ENCODE measurements around the gene TRPM3.

Gene TRPM3

GRCh38 chr9:70580606-70581195 is 540.7 kb downstream of the TRPM3 start:
- no peak for DNase-seq (ENCODE audit: low read depth in 2 of 2)

- DNase-seq (ENCODE audit: low read depth in 2 of 2): no peak
These were observed 541.7 kb downstream of the TRPM3 start for GRCh38 chr9:70579686-70580085.

GRCh38 chr9:70578720-70579119 is 542.7 kb downstream of the TRPM3 start:
- no peak for DNase-seq (ENCODE audit: low read depth in 2 of 2)

- no peak for DNase-seq (ENCODE audit: low read depth in 2 of 2)
These were observed 543.8 kb downstream of the TRPM3 start for GRCh38 chr9:70577671-70578070.

- DNase-seq (ENCODE audit: low read depth in 2 of 2): no peak
These were observed 545.3 kb downstream of the TRPM3 start for GRCh38 chr9:70576116-70576515.

- DNase-seq (ENCODE audit: low read depth in 2 of 2): no peak
These were observed 547.1 kb downstream of the TRPM3 start for GRCh38 chr9:70574151-70574837.

- DNase-seq (ENCODE audit: low read depth in 2 of 2): no peak
These were observed 548.1 kb downstream of the TRPM3 start for GRCh38 chr9:70573308-70573707.

- no peak for DNase-seq (ENCODE audit: low read depth in 2 of 2)
These were observed 550.2 kb downstream of the TRPM3 start for GRCh38 chr9:70571258-70571657.

- no peak for DNase-seq (ENCODE audit: low read depth in 2 of 2)
These were observed 551.6 kb downstream of the TRPM3 start for GRCh38 chr9:70569791-70570190.

GRCh38 chr9:70569070-70569772 is 552.2 kb downstream of the TRPM3 start:
- DNase-seq (ENCODE audit: low read depth in 2 of 2): no peak

- DNase-seq (ENCODE audit: low read depth in 2 of 2): no peak
These were observed 553.9 kb downstream of the TRPM3 start for GRCh38 chr9:70567511-70567910.

- DNase-seq (ENCODE audit: low read depth in 2 of 2): no peak
These were observed 554.7 kb downstream of the TRPM3 start for GRCh38 chr9:70566751-70567150.

GRCh38 chr9:70566066-70566465 is 555.4 kb downstream of the TRPM3 start:
- DNase-seq (ENCODE audit: low read depth in 2 of 2): no peak

GRCh38 chr9:70564468-70565335 is 556.7 kb downstream of the TRPM3 start:
- DNase-seq (ENCODE audit: low read depth in 2 of 2): no peak

- DNase-seq (ENCODE audit: low read depth in 2 of 2): peak; percentile 47 to 48
These were observed 557.8 kb downstream of the TRPM3 start for GRCh38 chr9:70563431-70564204.

- no peak for DNase-seq (ENCODE audit: low read depth in 2 of 2)
These were observed 558.4 kb downstream of the TRPM3 start for GRCh38 chr9:70563010-70563409.

GRCh38 chr9:70561786-70562395 is 559.5 kb downstream of the TRPM3 start:
- no peak for DNase-seq (ENCODE audit: low read depth in 2 of 2)

GRCh38 chr9:70561111-70561510 is 560.3 kb downstream of the TRPM3 start:
- DNase-seq (ENCODE audit: low read depth in 2 of 2): no peak

- DNase-seq (ENCODE audit: low read depth in 2 of 2): no peak
These were observed 562.3 kb downstream of the TRPM3 start for GRCh38 chr9:70559102-70559501.

GRCh38 chr9:70557661-70558369 is 563.6 kb downstream of the TRPM3 start:
- no peak for DNase-seq (ENCODE audit: low read depth in 2 of 2)

Measured in stimulated activated CD4-positive, alpha-beta T cell treated with anti-CD3 and anti-CD28 coated beads, Interleukin-15, amount 100 ng/mL, for 48 hours (primary cell).